Mammary epithelial cell (primary cell): ENCODE results near the gene FLRT2.

ENCODE experiments used
- EZH2 ChIP-seq: IDR thresholded peaks from 2 replicates; pipeline ENCODE4 v1.6.1; 2012; ENCODE audit warnings: low read length, inconsistent platforms, borderline replicate concordance
- TF ChIP-seq, protein P1 (sequence below), 2 donors: IDR thresholded peaks in 1 of 2; conservative IDR thresholded peaks in 1 of 2; 2 replicates each; pipeline ENCODE4 v1.5.1; 2011 to 2012; ENCODE audit warnings: inconsistent platforms in 2 of 2, low read length in 2 of 2, mild to moderate bottlenecking in 2 of 2, control low read depth in 1 of 2, low read depth in 1 of 2; ENCODE audit not compliant: insufficient read depth in 1 of 2; ENCODE audit errors: extremely low read depth in 1 of 2

DNA sequence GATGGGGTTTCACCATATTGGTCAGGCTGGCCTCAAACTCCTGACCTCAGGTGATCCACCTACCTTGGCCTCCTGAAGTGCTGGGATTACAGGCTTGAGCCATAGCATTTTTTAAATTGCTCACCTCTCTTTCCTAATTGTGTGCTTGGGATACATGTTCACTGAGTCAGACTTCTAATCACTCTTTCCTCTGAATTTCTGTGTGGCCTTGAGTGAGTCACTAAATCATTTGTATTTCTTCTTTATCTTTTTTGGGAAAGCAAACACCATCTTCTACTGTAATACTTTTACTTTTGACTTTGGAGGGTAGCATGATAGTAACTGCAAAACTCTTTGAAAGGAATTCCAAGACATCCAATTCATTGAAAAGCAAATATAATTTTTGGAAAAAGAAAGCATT is 60.8 kb downstream of the FLRT2 start:
- TF ChIP-seq, protein P1, sequence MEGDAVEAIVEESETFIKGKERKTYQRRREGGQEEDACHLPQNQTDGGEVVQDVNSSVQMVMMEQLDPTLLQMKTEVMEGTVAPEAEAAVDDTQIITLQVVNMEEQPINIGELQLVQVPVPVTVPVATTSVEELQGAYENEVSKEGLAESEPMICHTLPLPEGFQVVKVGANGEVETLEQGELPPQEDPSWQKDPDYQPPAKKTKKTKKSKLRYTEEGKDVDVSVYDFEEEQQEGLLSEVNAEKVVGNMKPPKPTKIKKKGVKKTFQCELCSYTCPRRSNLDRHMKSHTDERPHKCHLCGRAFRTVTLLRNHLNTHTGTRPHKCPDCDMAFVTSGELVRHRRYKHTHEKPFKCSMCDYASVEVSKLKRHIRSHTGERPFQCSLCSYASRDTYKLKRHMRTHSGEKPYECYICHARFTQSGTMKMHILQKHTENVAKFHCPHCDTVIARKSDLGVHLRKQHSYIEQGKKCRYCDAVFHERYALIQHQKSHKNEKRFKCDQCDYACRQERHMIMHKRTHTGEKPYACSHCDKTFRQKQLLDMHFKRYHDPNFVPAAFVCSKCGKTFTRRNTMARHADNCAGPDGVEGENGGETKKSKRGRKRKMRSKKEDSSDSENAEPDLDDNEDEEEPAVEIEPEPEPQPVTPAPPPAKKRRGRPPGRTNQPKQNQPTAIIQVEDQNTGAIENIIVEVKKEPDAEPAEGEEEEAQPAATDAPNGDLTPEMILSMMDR (conservative IDR thresholded peaks at IDR 0.05 in 1 of 2, IDR thresholded peaks at IDR 0.05 in 1 of 2; ENCODE audit: extremely low read depth in 1 of 2, insufficient read depth in 1 of 2, low read depth in 1 of 2, low read length in 2 of 2) = no peak
- no peak for TF ChIP-seq EZH2
